Measurements from ENCODE around the gene SLC22A12. TPM values are rescaled to one million over a fixed set of nuclear protein-coding genes. Genes with fewer than 3 reads are reported as not detected.

SLC22A12 gene
- total and polyA plus RNA-seq, 12 donors, result not detected

- DNase-seq, result no peak
- peaks cover 0 to 5% (median 0%) of the 10 kb centered on the region in 7 donors for H3K27me3 ChIP-seq
- WGBS, 2 donors, result 88 to 93% methylated on average over 19 of the region's 19 CpGs
Measured at GRCh38 chr11:64600281-64600992, 9.4 kb downstream of the SLC22A12 start.

DNA sequence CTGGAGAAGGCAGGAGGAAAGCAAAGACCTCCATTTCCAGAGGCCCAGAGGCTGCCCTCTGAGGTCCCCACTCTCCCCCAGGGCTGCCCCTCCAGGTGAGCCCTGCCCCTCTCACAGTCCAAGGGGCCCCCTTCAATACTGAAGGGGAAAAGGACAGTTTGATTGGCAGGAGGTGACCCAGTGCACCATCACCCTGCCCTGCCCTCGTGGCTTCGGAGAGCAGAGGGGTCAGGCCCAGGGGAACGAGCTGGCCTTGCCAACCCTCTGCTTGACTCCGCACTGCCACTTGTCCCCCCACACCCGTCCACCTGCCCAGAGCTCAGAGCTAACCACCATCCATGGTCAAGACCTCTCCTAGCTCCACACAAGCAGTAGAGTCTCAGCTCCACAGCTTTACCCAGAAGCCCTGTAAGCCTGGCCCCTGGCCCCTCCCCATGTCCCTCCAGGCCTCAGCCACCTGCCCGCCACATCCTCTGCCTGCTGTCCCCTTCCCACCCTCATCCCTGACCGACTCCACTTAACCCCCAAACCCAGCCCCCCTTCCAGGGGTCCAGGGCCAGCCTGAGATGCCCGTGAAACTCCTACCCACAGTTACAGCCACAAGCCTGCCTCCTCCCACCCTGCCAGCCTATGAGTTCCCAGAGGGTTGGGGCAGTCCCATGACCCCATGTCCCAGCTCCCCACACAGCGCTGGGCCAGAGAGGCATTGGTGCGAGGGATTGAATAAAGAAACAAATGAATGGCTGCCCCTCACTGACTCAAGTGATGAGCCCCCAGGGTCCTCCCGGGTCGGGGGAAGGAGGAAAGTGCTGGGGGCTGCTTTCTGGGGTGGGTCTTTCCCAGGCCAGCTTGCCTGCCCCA, 10.8 kb downstream of the SLC22A12 start:
- Histone ChIP-seq H3K27me3 (peaks cover 0 to 19% (median under 1%) of the 10 kb centered on the region in 7 donors), H3K4me3 (no peak overlapping the region), H3K9me3 (no peaks in the 10 kb centered on the region), H3K27ac (no peak overlapping the region), H3K4me1 (no peaks in the 10 kb centered on the region), H3K36me3 (no peaks in the 10 kb centered on the region)
- 87 to 88% methylated on average over 12 of the region's 12 CpGs for WGBS, 2 donors
- ATAC-seq, result no peak
- intact Hi-C loops (cut with DNase I), result no loop called here
- no peak for DNase-seq
- TF ChIP-seq, protein P1, sequence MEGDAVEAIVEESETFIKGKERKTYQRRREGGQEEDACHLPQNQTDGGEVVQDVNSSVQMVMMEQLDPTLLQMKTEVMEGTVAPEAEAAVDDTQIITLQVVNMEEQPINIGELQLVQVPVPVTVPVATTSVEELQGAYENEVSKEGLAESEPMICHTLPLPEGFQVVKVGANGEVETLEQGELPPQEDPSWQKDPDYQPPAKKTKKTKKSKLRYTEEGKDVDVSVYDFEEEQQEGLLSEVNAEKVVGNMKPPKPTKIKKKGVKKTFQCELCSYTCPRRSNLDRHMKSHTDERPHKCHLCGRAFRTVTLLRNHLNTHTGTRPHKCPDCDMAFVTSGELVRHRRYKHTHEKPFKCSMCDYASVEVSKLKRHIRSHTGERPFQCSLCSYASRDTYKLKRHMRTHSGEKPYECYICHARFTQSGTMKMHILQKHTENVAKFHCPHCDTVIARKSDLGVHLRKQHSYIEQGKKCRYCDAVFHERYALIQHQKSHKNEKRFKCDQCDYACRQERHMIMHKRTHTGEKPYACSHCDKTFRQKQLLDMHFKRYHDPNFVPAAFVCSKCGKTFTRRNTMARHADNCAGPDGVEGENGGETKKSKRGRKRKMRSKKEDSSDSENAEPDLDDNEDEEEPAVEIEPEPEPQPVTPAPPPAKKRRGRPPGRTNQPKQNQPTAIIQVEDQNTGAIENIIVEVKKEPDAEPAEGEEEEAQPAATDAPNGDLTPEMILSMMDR (IDR thresholded peaks at IDR 0.05), result no peak

More at GRCh38 chr11:64600281-64600992, 9.4 kb downstream of the SLC22A12 start:
- Histone ChIP-seq H3K4me3 (no peak overlapping the region), H3K4me1 (no peaks in the 10 kb centered on the region), H3K36me3 (no peaks in the 10 kb centered on the region), H3K9me3 (no peaks in the 10 kb centered on the region), H3K27ac (no peak overlapping the region)
- intact Hi-C loops (cut with DNase I), result no loop called here
- TF ChIP-seq, protein P1 (IDR thresholded peaks at IDR 0.05), result no peak
- no peak for ATAC-seq

DNA sequence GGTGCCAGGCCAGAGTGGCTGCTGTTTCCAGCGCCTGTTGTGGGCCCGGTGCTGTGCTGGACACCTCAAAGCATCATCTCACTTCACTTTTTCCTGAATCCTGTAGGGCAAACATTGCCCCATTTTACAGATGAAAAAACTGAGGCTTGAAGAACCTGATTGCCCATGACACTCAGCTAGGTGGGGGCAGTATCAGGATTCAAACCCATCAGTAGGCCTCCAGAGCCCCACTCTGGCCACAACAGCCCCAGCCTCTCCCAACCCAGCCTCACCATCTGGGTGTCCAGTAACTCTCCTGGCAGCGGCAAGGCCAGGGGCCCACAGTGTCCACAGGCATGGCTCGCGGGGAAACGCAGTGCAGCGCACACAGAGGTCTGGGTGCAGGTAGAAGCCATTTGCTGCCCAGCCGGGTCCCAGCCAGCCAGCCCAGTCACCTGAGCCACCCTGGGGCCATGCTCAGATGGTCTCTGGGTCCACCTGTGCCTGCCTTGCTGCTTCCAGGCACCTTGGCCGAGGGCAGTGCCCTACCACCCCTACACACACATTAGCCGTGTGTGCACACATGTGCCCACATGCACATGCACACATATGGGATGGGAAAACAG, 11.5 kb downstream of the SLC22A12 start:
- H3K36me3 ChIP-seq, result no peaks in the 10 kb centered on the region
- no peaks in the 10 kb centered on the region for H3K9me3 ChIP-seq
- intact Hi-C loops (cut with DNase I), result no loop called here
- DNase-seq, result no peak
- TF ChIP-seq, protein P1 (IDR thresholded peaks at IDR 0.05), result no peak
- H3K4me1 ChIP-seq, result peaks cover 0 to 2% (median 0%) of the 10 kb centered on the region in 9 donors
- WGBS, 2 donors, result 95 to 96% methylated on average over 10 of the region's 10 CpGs
- ATAC-seq, result no peak
- H3K27me3 ChIP-seq, result peaks cover 0 to 26% (median 8%) of the 10 kb centered on the region in 7 donors
- no peak overlapping the region for H3K27ac ChIP-seq
- no peak overlapping the region for H3K4me3 ChIP-seq

DNA sequence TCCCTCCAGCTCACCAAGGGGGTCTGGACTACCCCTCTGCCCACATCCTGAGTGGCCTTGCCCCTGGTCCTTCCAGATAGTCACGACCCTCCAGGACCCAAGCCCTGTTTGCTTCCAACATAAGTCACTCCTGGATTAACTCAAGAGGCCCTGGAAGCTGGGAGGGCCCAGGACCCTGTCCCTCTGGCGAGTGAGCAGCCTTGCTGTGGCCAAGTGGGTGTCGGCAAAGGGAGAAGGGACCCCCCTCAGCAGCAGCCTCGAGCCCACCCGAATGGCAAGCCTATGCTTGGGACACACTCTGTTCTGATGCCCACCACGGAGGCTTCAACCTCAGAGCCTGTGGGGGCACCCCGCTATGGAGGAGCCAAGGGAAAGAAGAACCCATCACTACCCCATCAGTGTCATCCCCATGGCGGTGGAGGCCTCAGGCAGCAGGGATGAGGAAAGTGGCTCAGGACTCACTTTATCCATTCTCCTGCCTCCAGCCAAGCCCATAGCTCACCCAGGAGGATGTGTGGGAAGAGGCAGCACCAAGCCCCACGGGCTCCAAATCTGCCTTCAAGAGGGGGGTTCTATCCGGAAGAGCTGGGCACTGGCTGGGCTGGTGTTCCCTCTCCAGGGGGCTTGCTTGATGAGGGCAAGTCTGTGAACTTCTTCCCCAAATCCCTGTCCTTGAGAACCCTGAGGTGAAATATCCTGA, 12.5 kb downstream of the SLC22A12 start:
- Histone ChIP-seq H3K27me3 (peaks cover 0 to 31% (median 14%) of the 10 kb centered on the region in 7 donors), H3K4me3 (no peak overlapping the region), H3K9me3 (no peaks in the 10 kb centered on the region), H3K4me1 (peaks cover 0 to 12% (median 0%) of the 10 kb centered on the region in 9 donors), H3K36me3 (no peaks in the 10 kb centered on the region), H3K27ac (no peak overlapping the region)
- 86 to 88% methylated on average over 10 of the region's 10 CpGs for WGBS, 2 donors
- ATAC-seq, result no peak
- DNase-seq, result no peak
- intact Hi-C loops (cut with DNase I), result no loop called here
- TF ChIP-seq, protein P1 (IDR thresholded peaks at IDR 0.05), result no peak

All from heart right ventricle (tissue), 16 donors.